Muscle of leg (tissue), 11 donors: ENCODE data around the gene KLHDC9. TPM values are rescaled to one million over a fixed set of nuclear protein-coding genes. Genes with fewer than 3 reads are reported as not detected.

ENCODE experiments used
- DNase-seq: peaks from one replicate; pipeline ENCODE4 v3.0.0; 2013
- H3K27ac ChIP-seq: one replicate; pipeline ENCODE4 v1.5.1; 2013; ENCODE audit warnings: mild to moderate bottlenecking, low read length, control low read depth
- H3K27me3 ChIP-seq: one replicate; pipeline ENCODE4 v1.6.1; 2013; ENCODE audit warnings: low read length; ENCODE audit not compliant: control insufficient read depth, insufficient read depth
- H3K36me3 ChIP-seq: one replicate; pipeline ENCODE4 v1.6.1; 2013; ENCODE audit warnings: low read length; ENCODE audit not compliant: control insufficient read depth, insufficient read depth
- H3K4me1 ChIP-seq: one replicate; pipeline ENCODE4 v1.6.1; 2013; ENCODE audit warnings: low read length; ENCODE audit not compliant: control insufficient read depth, insufficient read depth
- H3K4me3 ChIP-seq: one replicate; pipeline ENCODE4 v1.5.1; 2013; ENCODE audit warnings: low read length, control low read depth
- H3K9me3 ChIP-seq: replicated peaks from 2 replicates; pipeline ENCODE4 v1.6.1; 2013; ENCODE audit warnings: low read depth, low read length; ENCODE audit not compliant: control insufficient read depth
- WGBS: methylation state at CpG from one replicate; pipeline ENCODE4 v1.1.5; 2013; ENCODE audit warnings: missing lambda C conversion rate; ENCODE audit not compliant: insufficient coverage; 5-methylcytosine and 5-hydroxymethylcytosine counted together
- polyA plus RNA-seq, 8 donors: library from polyadenylated mRNA; unstranded; fragments of 120-200 nt; gene quantifications; one replicate each; pipeline versions ENCODE4 v1.2.1 to v1.2.3, GENCODE V29; 2013; ENCODE audit warnings: inconsistent platforms in 1 of 8, low replicate concordance in 1 of 8; ENCODE audit not compliant: insufficient read length in 8 of 8, insufficient read depth in 1 of 8
- total RNA-seq: library from RNA; stranded (reverse); fragments of 120-200 nt; gene quantifications from one replicate; pipeline ENCODE4 v1.2.4, GENCODE V29; 2013

KLHDC9 gene
- total and polyA plus RNA-seq, 9 donors = 0.23 to 1.5 (median 0.65) TPM

DNA sequence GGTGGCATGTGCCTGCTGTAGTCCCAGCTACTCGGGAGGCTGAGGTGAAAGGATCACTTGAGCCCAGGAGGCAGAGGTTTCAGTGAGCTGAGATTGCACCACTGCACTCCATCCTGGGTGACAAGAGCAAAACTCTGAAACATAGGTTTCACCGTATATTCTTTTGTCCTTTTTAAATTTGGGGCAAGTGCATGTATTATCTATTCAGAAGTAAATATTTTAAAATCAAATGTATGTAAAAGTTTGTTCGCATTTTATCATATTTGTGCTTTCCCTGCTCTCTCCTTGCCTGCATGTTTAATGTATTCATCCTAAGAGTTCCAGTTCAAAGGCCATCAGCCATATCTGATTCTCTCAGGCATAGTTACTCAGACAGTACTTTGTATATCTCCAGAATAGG is 47.7 kb downstream of the KLHDC9 start:
- WGBS = 56% methylated on average over 1 of the region's 3 CpGs
- Histone ChIP-seq H3K27me3 (no peaks in the 10 kb centered on the region), H3K4me3 (no peak overlapping the region), H3K9me3 (no peaks in the 10 kb centered on the region), H3K27ac (no peak overlapping the region), H3K4me1 (no peaks in the 10 kb centered on the region), H3K36me3 (no peaks in the 10 kb centered on the region)
- DNase-seq = no peak

Other genes starting within 250 kb of the KLHDC9 start
- 0.13 TPM for gene CD244, start 235.5 kb upstream of the KLHDC9 start, total RNA-seq
- 1 to 10 TPM in 1 of 8 donors, under 1 TPM in 7; 0.16 to 1.3 (median 0.30) TPM for gene CD244, start 235.5 kb upstream of the KLHDC9 start, polyA plus RNA-seq
- gene ITLN1, start 213.2 kb upstream of the KLHDC9 start, total RNA-seq = 0.13 TPM
- gene ITLN1, start 213.2 kb upstream of the KLHDC9 start, polyA plus RNA-seq = 1 to 10 TPM in 2 of 8 donors, under 1 TPM in 4, not detected in 2; 0.19 to 8.6 (median 0.37) TPM
- not detected for gene ITLN2, start 143.6 kb upstream of the KLHDC9 start, total RNA-seq
- under 1 TPM in 1 of 8 donors, not detected in 7; 0.56 TPM for gene ITLN2, start 143.6 kb upstream of the KLHDC9 start, polyA plus RNA-seq
- gene F11R, start 77.2 kb upstream of the KLHDC9 start, total RNA-seq = 11.7 TPM
- 10 to 100 TPM in 7 of 8 donors, 1 to 10 TPM in 1; 8.9 to 28.0 (median 12.7) TPM for gene F11R, start 77.2 kb upstream of the KLHDC9 start, polyA plus RNA-seq
- gene TSTD1, start 59.4 kb upstream of the KLHDC9 start, total RNA-seq = 28.8 TPM
- gene TSTD1, start 59.4 kb upstream of the KLHDC9 start, polyA plus RNA-seq = 10 to 100 TPM; 22.4 to 36.7 (median 25.4) TPM
- 46.9 TPM for gene USF1, start 52.4 kb upstream of the KLHDC9 start, total RNA-seq
- 10 to 100 TPM; 34.9 to 42.5 (median 37.9) TPM for gene USF1, start 52.4 kb upstream of the KLHDC9 start, polyA plus RNA-seq
- gene ARHGAP30, start 28.5 kb upstream of the KLHDC9 start, total RNA-seq = 1.3 TPM
- 1 to 10 TPM; 2.7 to 3.4 (median 2.9) TPM for gene ARHGAP30, start 28.5 kb upstream of the KLHDC9 start, polyA plus RNA-seq
- gene NECTIN4, start 8.8 kb upstream of the KLHDC9 start, total RNA-seq = 0.04 TPM
- 1 to 10 TPM in 1 of 8 donors, under 1 TPM in 6, not detected in 1; 0.05 to 6.1 (median 0.10) TPM for gene NECTIN4, start 8.8 kb upstream of the KLHDC9 start, polyA plus RNA-seq
- 29.5 TPM for gene PFDN2, start 19.7 kb downstream of the KLHDC9 start, total RNA-seq
- 10 to 100 TPM; 70.9 to 93.0 (median 74.8) TPM for gene PFDN2, start 19.7 kb downstream of the KLHDC9 start, polyA plus RNA-seq
- 29.1 TPM for gene NIT1, start 19.7 kb downstream of the KLHDC9 start, total RNA-seq
- gene NIT1, start 19.7 kb downstream of the KLHDC9 start, polyA plus RNA-seq = 10 to 100 TPM; 26.7 to 34.3 (median 30.2) TPM
- 16.8 TPM for gene DEDD, start 34.3 kb downstream of the KLHDC9 start, total RNA-seq
- 10 to 100 TPM; 36.1 to 48.1 (median 40.7) TPM for gene DEDD, start 34.3 kb downstream of the KLHDC9 start, polyA plus RNA-seq
- gene UFC1, start 55.6 kb downstream of the KLHDC9 start, total RNA-seq = 79.8 TPM
- 100 to 1,000 TPM in 7 of 8 donors, 10 to 100 TPM in 1; 90.7 to 132 (median 107) TPM for gene UFC1, start 55.6 kb downstream of the KLHDC9 start, polyA plus RNA-seq
- gene USP21, start 61.1 kb downstream of the KLHDC9 start, total RNA-seq = 10.4 TPM
- gene USP21, start 61.1 kb downstream of the KLHDC9 start, polyA plus RNA-seq = 10 to 100 TPM; 24.6 to 36.2 (median 26.3) TPM
- 22.4 TPM for gene PPOX, start 68.1 kb downstream of the KLHDC9 start, total RNA-seq
- 10 to 100 TPM; 16.1 to 28.6 (median 22.3) TPM for gene PPOX, start 68.1 kb downstream of the KLHDC9 start, polyA plus RNA-seq
- gene B4GALT3, start 79.1 kb downstream of the KLHDC9 start, total RNA-seq = 16.7 TPM
- 10 to 100 TPM; 22.3 to 29.8 (median 23.5) TPM for gene B4GALT3, start 79.1 kb downstream of the KLHDC9 start, polyA plus RNA-seq
- 7.8 TPM for gene ADAMTS4, start 100.7 kb downstream of the KLHDC9 start, total RNA-seq
- 10 to 100 TPM in 4 of 8 donors, 1 to 10 TPM in 4; 8.6 to 14.1 (median 10.6) TPM for gene ADAMTS4, start 100.7 kb downstream of the KLHDC9 start, polyA plus RNA-seq
- 84.4 TPM for gene NDUFS2, start 104.0 kb downstream of the KLHDC9 start, total RNA-seq
- gene NDUFS2, start 104.0 kb downstream of the KLHDC9 start, polyA plus RNA-seq = 100 to 1,000 TPM; 134 to 163 (median 146) TPM
- 6.9 TPM for gene FCER1G, start 116.9 kb downstream of the KLHDC9 start, total RNA-seq
- gene FCER1G, start 116.9 kb downstream of the KLHDC9 start, polyA plus RNA-seq = 10 to 100 TPM; 13.2 to 24.9 (median 20.4) TPM
- 1.7 TPM for gene APOA2, start 125.3 kb downstream of the KLHDC9 start, total RNA-seq
- gene APOA2, start 125.3 kb downstream of the KLHDC9 start, polyA plus RNA-seq = 10 to 100 TPM in 2 of 8 donors, 1 to 10 TPM in 1, under 1 TPM in 2, not detected in 3; 0.17 to 31.3 (median 1.7) TPM
- gene TOMM40L, start 127.7 kb downstream of the KLHDC9 start, total RNA-seq = 9.3 TPM
- gene TOMM40L, start 127.7 kb downstream of the KLHDC9 start, polyA plus RNA-seq = 10 to 100 TPM in 2 of 8 donors, 1 to 10 TPM in 6; 8.7 to 11.0 (median 9.6) TPM
- not detected for gene NR1I3, start 139.8 kb downstream of the KLHDC9 start, total RNA-seq
- 1 to 10 TPM in 6 of 8 donors, under 1 TPM in 2; 0.50 to 1.5 (median 1.1) TPM for gene NR1I3, start 139.8 kb downstream of the KLHDC9 start, polyA plus RNA-seq
- gene PCP4L1, start 160.4 kb downstream of the KLHDC9 start, total RNA-seq = 0.04 TPM
- gene PCP4L1, start 160.4 kb downstream of the KLHDC9 start, polyA plus RNA-seq = 1 to 10 TPM in 1 of 8 donors, under 1 TPM in 6, not detected in 1; 0.13 to 1.2 (median 0.37) TPM
- 21.9 TPM for gene MPZ, start 211.6 kb downstream of the KLHDC9 start, total RNA-seq
- gene MPZ, start 211.6 kb downstream of the KLHDC9 start, polyA plus RNA-seq = 10 to 100 TPM in 5 of 8 donors, 1 to 10 TPM in 3; 6.5 to 38.1 (median 14.3) TPM
- 20.2 TPM for gene SDHC, start 216.0 kb downstream of the KLHDC9 start, total RNA-seq
- gene SDHC, start 216.0 kb downstream of the KLHDC9 start, polyA plus RNA-seq = 100 to 1,000 TPM; 112 to 145 (median 136) TPM